SW480 (cell line): Measurements from ENCODE around the gene PIM3.
"Not testable (repeated sequence)": the region's sequence is repeated elsewhere in the genome, so short reads cannot be mapped to it uniquely, and the experiment has no call there.

Source experiments
- DNase-seq: peaks from one replicate; pipeline ENCODE4 v3.0.0-alpha.2; 2016; ENCODE audit warnings: low spot score

PIM3 gene

DNA sequence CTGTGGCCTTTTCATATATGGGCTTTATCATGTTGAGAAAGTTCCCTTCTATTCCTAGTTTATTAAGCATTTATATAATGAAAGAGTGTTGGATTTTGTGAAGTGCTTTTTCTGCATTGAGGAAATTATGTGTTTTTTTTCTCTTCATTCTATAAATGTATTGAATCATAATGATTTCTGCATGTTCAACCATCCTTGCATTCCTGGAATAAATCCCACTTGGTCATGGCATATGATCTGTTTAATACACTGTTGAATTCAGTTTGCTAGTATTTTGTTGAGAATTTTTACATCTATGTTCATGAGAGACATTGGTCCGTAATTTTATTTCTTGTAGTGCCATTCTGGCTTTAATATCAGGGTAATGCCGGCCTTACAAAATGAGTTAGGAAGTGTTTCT lies 25.8 kb downstream of the PIM3 start:
- no peak for DNase-seq

DNA sequence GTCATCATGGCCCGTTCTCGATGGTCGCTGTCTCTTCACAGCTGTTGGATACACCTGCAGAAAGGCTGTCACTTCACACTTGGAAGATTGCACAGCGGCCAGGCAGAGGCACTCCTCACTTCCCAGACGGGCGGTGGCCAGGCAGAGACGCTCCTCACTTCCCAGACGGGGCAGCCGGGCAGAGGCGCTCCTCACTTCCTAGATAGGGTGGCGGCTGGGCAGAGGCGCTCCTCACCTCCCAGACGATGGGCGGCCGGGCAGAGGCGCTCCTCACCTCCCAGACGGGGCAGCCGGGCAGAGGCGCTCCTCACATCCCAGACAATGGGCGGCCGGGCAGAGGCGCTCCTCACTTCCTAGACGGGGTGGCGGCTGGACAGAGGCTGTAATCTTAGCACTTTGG lies 29.3 kb downstream of the PIM3 start:
- not testable (repeated sequence) for DNase-seq

DNA sequence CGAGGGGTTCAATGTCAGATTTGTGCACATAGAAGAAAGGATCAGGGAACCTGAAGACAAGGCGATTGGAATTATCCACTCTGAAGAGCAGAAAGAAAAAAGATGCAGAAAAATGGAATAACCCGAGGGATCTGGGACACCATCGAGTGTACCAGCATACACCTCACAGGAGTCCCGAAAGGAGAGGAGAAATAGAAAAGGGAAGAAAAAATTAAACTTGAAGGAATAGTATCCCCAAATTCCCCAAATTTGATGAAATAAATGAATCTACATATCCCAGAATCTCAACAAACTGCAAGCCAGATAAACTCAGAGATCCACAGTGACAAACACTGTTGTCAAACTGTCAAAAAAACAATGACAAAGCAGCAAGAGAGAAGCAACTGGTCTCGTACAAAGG lies 30.6 kb downstream of the PIM3 start:
- no peak for DNase-seq

DNA sequence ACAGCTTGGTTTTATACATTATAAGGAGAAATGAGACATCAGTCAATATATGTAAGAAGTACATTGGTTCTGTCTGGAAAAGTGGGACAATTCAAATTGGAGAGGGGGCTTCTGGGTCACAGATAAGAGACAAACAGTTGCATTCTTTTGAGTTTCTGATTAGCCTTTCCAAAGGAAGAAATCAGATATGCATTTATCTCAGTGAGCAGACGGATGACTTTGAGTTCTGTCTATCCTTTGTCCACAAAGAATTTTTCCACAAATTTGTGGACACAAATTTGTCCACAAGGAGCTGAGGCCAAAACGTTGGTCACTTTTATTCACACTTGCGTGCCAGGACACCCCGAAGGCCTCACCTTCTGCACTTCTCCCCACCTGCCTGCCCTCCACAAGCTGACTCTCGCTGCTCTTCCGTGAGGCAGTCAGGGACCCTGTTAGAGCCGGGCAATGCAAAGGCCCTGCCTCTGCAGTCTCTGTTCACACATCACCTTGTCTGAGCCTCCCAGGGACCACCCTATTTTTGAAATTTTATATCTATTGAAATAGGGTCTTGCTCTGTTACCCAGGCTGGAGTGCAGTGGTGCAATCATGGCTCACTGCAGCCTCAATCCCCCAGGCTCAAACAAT lies 31.4 kb downstream of the PIM3 start:
- DNase-seq: no peak

DNA sequence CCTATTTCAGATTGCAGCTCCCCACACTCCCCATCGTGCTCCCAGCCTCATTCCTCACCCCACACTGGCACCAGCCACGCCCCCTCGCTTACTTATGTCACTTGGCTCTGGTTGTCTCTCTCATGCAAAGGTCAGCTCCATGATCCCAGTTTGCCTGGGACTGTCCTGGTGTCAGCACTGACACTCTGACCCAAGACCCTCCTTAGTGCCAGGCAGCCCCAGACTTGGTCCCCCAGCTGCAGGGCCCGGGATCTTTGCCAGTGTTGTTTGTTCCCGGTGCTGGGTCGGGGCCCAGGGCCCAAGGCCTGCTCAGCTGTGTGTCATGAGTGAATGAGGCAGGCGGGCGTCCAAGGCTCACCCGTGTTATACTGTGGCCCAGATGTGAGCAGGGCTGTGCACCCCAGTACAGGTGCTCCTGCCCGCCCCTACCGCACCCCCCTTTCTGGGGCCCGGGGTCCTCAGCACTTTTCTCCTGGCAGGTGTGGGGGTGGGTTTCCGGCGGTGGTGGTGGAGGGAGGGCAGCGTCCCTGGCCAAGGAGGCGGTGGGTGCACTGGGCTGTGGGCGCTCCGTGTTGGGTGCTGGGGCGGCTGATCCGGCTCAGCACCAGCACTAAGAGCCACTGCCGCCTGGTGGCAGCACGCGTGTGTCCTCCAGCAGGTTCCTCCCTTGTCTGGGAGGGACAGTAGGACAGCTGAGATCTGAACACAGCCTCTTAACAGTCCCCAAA lies 32.5 kb downstream of the PIM3 start:
- DNase-seq: no peak

DNA sequence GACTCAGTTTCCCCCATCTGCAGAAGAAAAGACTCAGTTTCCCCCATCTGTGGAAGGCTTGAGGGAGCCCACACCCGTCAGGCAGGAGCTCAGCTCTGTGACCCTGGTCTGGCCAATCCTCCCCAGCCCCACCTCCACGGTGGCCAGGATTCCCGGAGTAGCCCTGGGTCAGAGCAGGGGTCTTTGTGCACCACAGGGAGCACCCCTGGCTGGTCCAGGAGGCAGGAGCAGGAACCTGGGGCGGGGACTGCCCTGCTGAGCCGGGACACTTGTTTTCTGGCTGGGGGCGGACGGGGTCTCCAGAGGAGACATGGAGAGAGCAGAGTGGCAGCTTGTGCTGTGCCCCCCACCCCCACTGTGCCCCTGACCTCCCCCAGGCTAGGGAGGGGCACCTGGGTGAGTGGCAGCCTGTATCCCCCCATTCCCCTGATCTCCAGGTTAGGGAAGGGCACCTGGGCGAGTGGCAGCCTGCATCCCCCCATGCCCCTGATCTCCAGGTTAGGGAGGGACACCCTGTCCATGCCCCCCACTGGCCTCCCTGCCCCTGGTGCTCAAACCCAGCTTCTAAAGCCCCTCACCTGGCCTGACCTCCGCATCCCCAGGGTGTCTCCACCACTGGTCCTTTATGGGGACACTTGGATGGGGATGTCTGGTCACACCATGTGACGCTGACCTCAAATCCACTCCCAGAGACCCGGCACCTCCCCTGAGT lies 33.2 kb downstream of the PIM3 start:
- no peak for DNase-seq

DNA sequence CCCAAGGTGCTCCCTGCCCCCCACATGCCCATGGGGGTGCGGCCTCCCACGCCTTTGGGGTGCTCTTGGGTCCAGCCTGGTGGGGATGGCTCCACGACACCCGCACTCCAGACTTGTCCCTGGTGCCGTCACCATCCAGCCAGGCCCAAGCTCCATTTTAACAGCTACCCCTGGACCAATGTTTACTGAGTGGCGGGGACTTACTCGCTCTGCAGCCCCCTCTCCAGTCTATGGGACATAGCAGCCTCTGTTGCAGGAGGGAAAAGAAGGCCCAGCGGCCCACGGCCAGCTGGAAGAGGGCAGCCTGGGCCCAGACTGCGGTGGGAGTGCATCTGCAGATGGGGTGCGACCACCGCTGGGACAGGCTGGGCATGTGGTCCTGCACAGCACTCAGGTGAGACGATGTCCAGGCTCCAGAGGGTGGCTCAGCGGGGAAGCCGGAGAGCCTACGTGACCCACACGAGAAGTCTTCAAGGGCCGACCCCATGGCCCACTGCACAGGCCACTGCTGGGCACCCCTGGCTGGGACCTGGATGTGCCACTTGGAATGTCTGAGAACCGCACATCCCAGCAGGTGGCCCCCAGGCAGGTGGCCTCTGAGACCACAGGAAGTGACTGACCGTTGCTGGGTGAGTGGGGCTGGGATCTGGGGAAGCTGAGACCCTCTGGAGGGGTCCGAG lies 33.9 kb downstream of the PIM3 start:
- DNase-seq: no peak

DNA sequence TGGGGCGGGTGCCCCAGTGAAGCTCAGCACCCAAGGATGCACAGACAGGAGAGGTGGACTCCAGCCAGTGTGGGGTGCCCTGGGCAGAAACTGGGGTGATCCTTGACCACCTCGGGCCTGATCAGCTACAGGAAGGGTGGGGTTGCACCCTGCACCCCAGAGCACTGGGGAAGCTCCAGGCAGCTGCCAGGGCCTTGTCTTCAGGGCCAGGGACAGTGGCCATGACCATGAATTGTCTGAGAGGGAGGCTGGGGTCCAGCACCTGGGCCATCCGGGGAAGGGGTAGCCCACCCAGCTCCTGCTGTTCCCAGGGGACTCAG lies 34.4 kb downstream of the PIM3 start:
- no peak for DNase-seq

DNA sequence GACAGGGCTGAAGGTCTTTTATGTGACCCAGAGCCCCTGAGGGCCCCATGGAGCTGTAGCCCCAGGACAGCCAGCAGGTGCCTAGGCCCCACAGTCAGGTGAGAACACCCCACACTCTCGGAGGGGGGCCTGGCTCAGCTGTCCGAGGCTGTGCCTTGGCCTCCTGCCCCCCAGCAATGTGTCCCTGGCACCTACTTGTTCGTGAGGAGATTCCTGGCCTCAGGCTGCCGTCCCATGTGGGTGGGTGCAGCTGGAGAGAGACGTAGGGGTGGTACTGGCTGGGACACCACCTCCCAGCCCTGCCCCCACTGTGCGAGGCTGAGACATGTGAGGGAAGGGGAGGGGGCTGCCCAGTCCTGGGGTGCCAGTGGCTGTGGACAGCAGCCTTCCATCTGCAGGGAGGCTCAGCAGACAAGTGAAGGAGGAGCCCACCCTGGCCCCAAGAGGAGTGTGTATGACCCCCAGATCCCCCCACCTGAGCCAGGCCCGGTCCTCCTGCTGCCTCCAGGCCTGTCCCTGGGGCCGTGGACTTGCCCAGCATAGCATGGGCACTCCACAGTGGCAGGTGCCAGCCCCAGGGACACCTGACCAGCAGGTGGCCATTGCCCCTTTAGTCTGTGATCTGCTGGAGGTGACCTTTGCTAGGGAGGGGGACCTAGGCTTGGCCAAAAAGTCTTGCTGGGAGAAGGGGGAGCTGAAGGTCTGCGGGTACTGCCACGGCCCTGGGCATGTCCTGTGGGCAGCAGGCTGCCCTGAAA lies 35.0 kb downstream of the PIM3 start:
- no peak for DNase-seq

DNA sequence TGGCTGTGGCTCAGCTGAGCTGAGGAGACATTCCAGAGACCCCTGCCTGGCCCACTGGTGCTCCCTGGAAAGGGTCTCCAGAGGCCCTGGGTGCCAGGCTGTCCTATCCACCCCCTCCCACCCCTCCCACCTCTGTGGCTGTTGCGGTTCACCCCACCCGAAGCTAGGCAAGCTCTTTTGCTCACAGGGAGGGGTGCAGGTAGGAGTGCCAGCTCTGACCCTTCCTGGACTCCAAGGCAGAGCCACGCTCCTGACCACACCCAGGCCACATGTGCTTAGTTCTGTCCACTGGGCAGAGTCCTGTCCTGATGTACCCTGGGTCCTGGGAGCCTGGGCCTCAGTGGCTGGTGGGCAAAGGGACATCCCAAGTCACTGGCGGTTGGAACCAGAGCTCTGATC lies 35.5 kb downstream of the PIM3 start:
- DNase-seq: no peak

DNA sequence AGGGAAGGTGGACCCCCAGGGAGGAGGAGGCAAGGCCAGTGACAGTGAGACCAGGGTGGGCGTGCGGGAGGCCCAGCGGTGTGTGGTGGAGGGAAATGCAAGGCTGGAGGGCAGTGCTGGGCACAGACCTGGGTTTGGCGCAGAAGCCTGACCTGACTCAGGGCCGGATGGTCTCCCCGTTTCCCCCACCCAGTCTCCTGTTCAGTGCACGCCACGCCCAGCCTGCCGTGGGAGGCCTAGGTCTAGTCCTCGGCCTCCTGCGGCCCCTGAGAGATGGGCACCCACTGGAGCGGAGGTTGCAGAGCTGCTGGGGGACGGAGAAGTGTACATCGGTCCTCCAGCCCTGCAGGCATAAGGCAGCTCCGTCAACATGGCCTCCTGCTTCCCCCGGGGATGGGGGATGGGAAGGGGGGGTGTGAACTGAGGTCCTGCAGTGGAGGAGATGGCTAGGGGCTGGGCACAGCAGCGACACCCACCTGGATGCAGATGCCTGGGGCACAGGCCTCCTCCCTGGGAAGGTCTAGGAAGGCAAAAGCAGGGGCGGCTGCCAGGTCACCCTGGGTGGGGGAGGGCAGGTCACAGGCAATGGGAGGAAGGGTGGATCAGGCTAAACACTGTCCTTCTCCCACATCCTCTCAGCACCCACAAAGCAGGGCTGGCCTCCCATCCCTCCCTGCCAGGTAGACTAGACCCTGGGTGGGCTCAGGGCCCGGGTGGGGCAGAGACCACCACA lies 36.1 kb downstream of the PIM3 start:
- no peak for DNase-seq

DNA sequence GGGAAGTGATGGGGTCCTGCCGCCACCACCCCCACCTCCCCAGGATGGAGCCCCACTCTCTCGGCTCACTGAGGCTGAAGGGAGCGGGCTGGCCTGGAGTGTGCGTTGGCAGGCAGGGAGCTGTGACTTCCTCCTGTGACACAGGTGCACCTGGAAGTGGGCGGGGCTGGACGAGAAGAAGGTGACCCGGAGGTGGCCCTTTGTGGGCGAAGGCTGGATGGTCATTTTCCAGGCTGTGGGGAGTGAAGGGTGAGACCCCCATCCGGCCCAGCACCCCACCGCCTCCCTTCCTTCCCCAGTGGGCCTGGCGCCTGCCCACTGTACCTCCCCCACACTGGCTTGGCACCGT lies 36.7 kb downstream of the PIM3 start:
- DNase-seq: no peak

DNA sequence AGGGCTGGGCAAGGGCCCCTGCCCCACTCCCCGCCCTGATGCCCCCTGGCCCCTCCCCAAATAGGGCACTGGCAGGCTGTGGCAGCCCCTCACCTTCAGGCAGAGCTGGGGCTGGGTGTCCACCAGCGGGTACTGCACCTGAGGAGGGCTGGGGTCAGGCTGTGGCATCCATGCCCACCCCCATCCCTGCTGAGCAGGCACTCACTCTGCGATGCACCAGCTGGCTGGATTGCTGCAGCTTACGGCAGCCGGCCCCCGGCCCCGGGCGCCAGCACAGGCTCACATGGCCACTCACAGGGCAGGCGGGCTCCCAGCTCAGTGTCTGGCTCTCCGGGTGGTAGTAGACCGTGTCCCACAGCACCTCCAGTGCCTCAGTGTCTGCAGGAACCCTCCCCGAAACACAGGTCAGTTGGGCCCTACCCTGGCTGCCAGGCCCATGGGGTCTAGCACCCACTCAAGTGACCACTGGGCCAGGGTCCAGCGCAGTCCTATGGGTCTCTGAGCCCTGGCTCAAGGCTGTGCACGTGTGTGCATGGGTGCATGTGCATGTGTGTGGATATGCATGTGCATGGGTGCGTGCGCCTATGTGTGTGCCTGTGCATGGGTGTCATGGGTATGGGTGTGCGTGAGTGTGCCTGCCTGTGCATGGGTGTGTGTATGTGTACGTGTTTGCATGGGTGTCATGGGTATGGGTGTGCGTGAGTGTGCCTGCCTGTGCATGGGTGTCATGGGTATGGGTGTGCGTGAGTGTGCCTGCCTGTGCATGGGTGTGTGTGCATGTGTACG lies 37.6 kb downstream of the PIM3 start:
- DNase-seq: no peak

DNA sequence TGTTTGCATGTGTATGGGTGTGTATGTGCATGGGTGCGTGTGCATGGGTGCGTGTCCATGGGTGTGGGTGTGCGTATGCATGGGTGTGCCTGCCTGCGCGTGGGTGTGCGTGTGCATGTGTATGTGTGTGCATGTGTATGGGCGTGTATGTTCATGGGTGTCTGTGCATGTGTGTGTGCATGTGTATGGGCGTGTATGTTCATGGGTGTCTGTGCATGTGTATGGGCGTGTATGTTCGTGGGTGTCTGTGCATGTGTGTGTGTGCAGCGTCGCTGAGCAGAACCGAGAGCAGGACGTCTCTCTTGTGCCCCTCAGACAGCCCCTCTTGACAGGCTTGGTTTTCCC lies 38.1 kb downstream of the PIM3 start:
- DNase-seq: no peak

DNA sequence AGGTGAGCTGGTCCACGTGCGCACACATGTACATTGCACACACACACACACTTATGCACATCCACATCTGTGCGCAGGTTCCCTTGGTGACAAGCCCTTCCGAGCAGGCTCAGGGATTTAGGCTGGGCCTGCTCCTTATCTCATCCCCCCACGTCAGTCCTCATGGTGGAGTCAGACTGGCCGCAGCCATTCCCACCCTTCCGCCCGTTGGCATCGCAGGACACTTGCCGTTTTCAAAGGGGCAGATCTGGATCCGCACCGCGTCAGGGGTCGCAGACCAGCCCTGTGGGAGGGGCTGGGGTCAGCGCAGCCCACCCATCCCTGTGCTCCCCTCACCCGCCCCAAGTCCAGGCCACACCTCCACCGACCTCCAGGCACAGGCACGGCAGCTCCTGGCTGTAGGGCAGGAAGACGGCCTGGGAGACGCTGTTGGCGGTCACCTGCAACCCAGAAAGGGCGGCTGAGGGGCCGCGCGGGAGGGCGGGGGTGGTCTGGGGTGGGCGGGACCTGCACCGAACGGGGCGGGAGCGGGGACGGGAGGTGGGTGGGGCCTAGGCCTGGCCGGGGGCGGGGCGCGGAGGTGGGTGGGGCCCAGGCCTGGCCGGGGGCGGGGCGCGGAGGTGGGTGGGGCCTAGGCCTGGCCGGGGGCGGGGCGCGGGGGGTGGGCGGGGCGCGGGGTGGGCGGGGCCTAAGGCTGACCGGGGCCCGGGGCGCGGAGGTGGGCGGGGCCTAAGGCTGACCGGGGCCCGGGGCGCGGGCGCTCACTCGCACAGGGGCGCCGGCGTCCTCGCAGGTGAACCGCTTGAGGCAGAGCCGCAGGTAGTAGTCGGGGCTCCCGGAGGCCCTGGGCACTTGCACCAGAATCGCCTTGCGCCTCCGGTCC lies 38.7 kb downstream of the PIM3 start:
- DNase-seq: no peak

DNA sequence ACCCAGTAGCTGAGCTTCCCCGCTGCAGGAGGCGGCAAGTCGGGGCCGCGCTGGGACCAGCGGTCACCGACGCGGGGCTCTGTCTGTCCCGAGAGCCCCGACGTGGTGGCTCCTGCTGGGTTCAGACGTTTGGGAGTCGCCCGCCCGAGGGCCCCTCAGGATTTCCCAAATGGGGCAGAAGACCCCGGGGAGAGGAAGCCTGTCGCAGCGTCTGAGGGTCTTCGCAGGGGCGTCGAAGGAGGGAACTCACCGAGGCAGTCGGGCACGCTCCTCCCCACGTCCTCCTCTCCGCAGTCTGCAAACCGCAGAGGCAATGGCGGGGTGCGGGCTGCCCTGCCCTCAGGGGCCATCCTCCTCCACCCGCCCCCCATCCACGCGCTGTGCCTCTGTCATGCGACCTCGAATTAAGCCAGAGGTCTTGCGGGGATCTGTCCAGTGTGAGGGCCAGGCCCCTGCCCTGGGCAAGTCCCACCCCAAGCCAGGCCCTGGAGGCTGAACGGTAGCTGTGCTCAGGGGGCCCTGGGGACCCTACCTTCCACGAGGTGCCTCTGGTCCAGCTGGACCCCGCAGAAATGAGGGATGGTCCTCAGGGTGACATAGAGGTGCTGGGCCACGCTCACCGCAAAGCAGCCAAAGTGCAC lies 39.5 kb downstream of the PIM3 start:
- DNase-seq: no peak

DNA sequence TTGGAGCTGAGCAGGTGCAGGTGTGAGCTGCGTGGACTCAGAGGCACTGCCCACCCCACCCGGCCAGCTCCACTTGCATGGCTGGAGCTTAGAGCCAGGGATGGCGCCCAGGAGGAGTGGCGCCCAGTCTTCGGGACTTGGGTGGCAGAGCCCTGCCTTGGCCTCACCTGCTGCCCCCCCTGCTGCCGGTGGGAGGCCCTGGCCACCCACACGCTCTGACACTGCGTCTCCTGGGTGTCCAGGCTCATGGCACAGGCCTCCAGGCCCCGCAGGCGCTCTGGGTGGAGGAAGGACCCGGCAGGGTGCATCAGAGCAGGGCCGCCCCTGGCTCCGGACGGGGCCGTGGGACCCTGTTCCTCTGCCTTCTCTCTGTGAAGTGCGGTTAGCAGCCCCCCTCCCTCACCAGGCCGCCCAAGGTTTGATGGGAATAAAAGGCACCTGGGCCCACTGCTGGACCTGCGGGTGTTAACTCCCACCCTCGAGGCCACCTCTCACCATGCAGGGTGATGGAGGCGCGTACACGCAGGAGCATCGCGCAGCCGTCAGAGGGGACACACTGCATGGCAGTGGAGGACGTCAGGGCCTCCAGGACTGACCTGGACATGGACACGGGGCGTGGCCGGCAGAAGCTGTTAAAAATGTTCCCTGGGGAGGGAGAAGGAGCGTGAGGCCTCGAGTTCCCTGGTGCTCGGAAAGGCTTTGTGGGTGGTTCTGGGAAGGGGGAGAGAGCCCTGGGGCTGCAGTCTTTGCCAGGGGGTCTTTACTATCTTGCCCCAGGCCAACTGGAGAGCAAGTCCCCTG lies 40.2 kb downstream of the PIM3 start:
- no peak for DNase-seq

DNA sequence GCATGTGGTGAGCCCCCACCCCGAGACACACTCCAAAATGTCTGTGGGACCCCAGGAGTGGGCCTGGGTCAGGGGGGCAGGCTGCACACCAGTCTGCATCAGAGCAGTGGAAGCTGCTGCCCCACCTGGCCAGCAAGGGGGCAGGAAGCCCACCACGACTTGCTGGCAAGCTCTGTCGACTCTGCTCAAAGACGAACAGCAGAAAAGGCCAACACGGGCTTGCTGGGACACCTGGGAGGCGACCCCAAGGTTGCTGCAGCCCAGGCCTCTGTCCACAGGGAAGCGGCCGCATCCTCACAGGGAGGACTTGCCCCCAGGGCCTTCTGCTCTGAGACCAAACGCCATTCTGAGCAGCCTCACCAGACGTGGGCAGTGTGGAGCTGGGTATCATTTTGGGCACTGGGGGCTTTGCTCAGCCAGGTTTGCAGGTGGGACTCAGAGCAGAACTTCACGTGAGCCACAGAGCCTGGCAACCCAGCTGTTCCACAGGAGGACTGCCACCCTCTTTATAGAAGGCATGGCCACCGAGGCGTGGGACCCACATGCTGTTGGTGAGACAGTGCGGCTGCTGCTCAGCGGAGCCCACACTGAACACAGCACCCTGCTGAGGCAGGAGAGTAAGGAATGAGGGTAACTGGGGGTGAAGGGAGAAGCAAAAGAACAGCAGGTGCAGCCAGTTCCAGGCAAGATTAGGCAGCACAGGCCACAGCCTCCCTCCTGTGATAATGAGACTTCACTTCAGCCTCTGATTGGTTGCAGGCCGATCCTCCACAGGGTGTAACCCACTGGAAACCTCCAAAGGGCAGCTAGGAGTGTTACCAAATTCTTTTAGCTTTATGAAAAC lies 41.0 kb downstream of the PIM3 start:
- DNase-seq: no peak
